Subcutaneous abdominal adipose tissue (tissue), 5 donors: ENCODE measurements around the gene NLRP5.

Source experiments
- H3K27ac ChIP-seq: one replicate; pipeline ENCODE4 v1.7.0; 2013; ENCODE audit warnings: low read depth, mild to moderate bottlenecking, inconsistent platforms, low read length, moderate library complexity
- H3K27me3 ChIP-seq, 5 donors: one replicate each; pipeline ENCODE4 v1.7.0; 2013; ENCODE audit warnings: low read length in 5 of 5, inconsistent platforms in 1 of 5; ENCODE audit not compliant: control insufficient read depth in 5 of 5, insufficient read depth in 4 of 5
- H3K36me3 ChIP-seq, 5 donors: one replicate each; pipeline ENCODE4 v1.7.0; 2013; ENCODE audit warnings: low read length in 5 of 5; ENCODE audit not compliant: control insufficient read depth in 5 of 5, insufficient read depth in 5 of 5
- H3K4me1 ChIP-seq, 5 donors: one replicate each; pipeline ENCODE4 v1.7.0; 2013; ENCODE audit warnings: low read length in 5 of 5, mild to moderate bottlenecking in 3 of 5, moderate library complexity in 1 of 5; ENCODE audit not compliant: control insufficient read depth in 5 of 5, insufficient read depth in 5 of 5
- H3K4me3 ChIP-seq, 5 donors: one replicate each; pipeline ENCODE4 v1.7.0; 2013; ENCODE audit warnings: low read length in 5 of 5, low read depth in 1 of 5
- H3K9ac ChIP-seq, 5 donors: one replicate each; pipeline ENCODE4 v1.7.0; 2013; ENCODE audit warnings: low read length in 5 of 5, mild to moderate bottlenecking in 4 of 5, moderate library complexity in 3 of 5
- H3K9me3 ChIP-seq, 5 donors: one replicate each; pipeline ENCODE4 v1.7.0; 2013; ENCODE audit warnings: low read length in 5 of 5; ENCODE audit not compliant: control insufficient read depth in 5 of 5
- donor health status: healthy.
- donor health status: healthy.
- donor health status: healthy.
- donor health status: healthy.
- donor health status: healthy.

NLRP5 gene

GRCh38 chr19:56066152-56067023, 79.8 kb downstream of the NLRP5 start:
- H3K27ac ChIP-seq, result no peak overlapping the region
- H3K9ac ChIP-seq, result peak overlapping the region in 1 of 5 donors; percentile 33
- peaks cover 0 to 6% (median 0%) of the 10 kb centered on the region in 5 donors for H3K9me3 ChIP-seq
- H3K4me3 ChIP-seq, result peak overlapping the region in 2 of 5 donors; percentile 47 to 54
- H3K27me3 ChIP-seq, result peaks cover 2 to 17% (median 8%) of the 10 kb centered on the region in 5 donors
- peaks cover 0 to 10% (median 7%) of the 10 kb centered on the region in 5 donors for H3K4me1 ChIP-seq
- no peaks in the 10 kb centered on the region for H3K36me3 ChIP-seq

- H3K27me3 ChIP-seq, result peaks cover 0 to 9% (median 6%) of the 10 kb centered on the region in 5 donors
- no peaks in the 10 kb centered on the region for H3K36me3 ChIP-seq
- peaks cover 0 to 10% (median 7%) of the 10 kb centered on the region in 5 donors for H3K4me1 ChIP-seq
- H3K9me3 ChIP-seq, result peaks cover 0 to 2% (median 0%) of the 10 kb centered on the region in 5 donors
- H3K27ac ChIP-seq, result no peak overlapping the region
- no peak overlapping the region for H3K4me3 ChIP-seq
- no peak overlapping the region for H3K9ac ChIP-seq
These were observed 83.1 kb downstream of the NLRP5 start for GRCh38 chr19:56069642-56070041.

- Histone ChIP-seq H3K27me3 (peaks cover 0 to 8% (median 0%) of the 10 kb centered on the region in 5 donors), H3K27ac (no peak overlapping the region), H3K36me3 (no peaks in the 10 kb centered on the region)
These were observed 84.6 kb downstream of the NLRP5 start for GRCh38 chr19:56071151-56071550.

GRCh38 chr19:56076498-56076897, 89.9 kb downstream of the NLRP5 start:
- no peak overlapping the region for H3K27ac ChIP-seq
- peaks cover 2 to 11% (median 9%) of the 10 kb centered on the region in 5 donors for H3K4me1 ChIP-seq
- H3K9me3 ChIP-seq, result no peaks in the 10 kb centered on the region
- H3K4me3 ChIP-seq, result no peak overlapping the region
- H3K9ac ChIP-seq, result no peak overlapping the region
- peaks cover 0 to 4% (median 0%) of the 10 kb centered on the region in 5 donors for H3K27me3 ChIP-seq
- no peaks in the 10 kb centered on the region for H3K36me3 ChIP-seq

More at GRCh38 chr19:56071151-56071550, 84.6 kb downstream of the NLRP5 start:
- Histone ChIP-seq H3K9me3 (no peaks in the 10 kb centered on the region), H3K9ac (no peak overlapping the region), H3K4me3 (no peak overlapping the region), H3K4me1 (peaks cover 0 to 8% (median 7%) of the 10 kb centered on the region in 5 donors)

GRCh38 chr19:56079609-56080008, 93.0 kb downstream of the NLRP5 start:
- H3K4me1 ChIP-seq, result peaks cover 2 to 12% (median 9%) of the 10 kb centered on the region in 5 donors
- no peaks in the 10 kb centered on the region for H3K9me3 ChIP-seq
- H3K36me3 ChIP-seq, result no peaks in the 10 kb centered on the region
- H3K9ac ChIP-seq, result no peak overlapping the region
- peaks cover 0 to 5% (median 0%) of the 10 kb centered on the region in 5 donors for H3K27me3 ChIP-seq
- H3K4me3 ChIP-seq, result no peak overlapping the region
- H3K27ac ChIP-seq, result no peak overlapping the region

- Histone ChIP-seq H3K9me3 (no peaks in the 10 kb centered on the region), H3K27me3 (peaks cover 0 to 5% (median 0%) of the 10 kb centered on the region in 5 donors), H3K4me3 (peak overlapping the region; percentile 63 to 70 (median 68)), H3K4me1 (peaks cover 2 to 12% (median 9%) of the 10 kb centered on the region in 5 donors), H3K27ac (no peak overlapping the region), H3K36me3 (peaks cover 0 to 8% (median 6%) of the 10 kb centered on the region in 5 donors), H3K9ac (peak overlapping the region in 3 of 5 donors; percentile 47 to 72 (median 53))
These were observed 94.3 kb downstream of the NLRP5 start for GRCh38 chr19:56080669-56081401.

DNA sequence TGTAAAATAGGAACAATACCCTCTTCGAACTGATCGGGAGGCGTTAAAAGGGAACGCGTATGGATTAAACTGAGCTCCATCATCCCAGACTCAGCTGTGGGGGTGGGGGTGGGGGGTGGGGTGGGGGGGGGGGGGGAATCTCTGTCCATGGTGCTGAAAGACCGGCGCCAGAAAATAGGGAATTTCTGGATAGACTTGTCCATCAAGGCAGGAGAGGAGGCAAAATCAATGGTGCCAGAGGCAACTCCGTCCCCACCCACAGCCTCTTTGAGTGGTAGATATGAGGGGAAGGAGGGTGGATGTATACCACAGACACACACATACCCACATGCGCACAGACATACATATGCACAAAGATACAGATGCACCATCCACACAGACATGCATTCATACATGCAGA, 97.1 kb downstream of the NLRP5 start:
- no peak overlapping the region for H3K4me3 ChIP-seq
- no peak overlapping the region for H3K27ac ChIP-seq
- peaks cover 2 to 12% (median 9%) of the 10 kb centered on the region in 5 donors for H3K4me1 ChIP-seq
- peaks cover 0 to 18% (median 9%) of the 10 kb centered on the region in 5 donors for H3K36me3 ChIP-seq
- no peaks in the 10 kb centered on the region for H3K9me3 ChIP-seq
- peaks cover 0 to 5% (median 0%) of the 10 kb centered on the region in 5 donors for H3K27me3 ChIP-seq
- no peak overlapping the region for H3K9ac ChIP-seq

DNA sequence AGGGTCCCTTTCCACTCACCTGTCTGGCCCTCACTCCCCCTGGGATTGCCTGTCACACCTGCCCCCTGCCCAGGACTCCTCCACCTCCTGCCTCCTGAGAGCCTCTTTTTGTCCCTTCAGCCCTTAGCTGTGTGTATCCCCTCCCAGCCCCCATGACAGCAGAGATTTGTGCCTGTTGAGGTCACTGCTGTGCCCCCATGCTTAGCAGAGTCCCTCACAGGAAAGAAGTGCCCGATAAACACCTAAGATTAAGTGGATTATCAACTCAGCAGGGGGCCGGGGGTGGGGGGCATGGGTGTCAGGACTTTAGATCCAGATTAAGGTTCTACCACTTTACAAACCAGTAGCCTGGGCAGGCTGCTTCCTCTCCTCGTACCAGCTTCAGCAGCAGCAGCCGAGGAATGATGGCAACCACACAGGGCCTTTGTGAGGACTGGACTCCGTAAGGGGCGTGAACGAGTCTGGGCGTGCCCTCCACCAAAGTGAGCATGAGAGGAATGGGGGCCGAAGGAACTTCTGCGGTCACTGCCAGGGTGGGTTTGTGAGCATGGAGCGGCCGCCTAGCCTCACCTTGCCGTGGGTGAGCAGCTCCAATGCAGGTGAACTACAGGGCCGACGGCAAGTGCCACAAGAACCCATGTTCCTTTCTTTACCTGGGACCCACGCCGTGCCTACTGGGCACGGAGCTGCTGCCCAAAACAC, 98.4 kb downstream of the NLRP5 start:
- H3K27me3 ChIP-seq, result peaks cover 0 to 5% (median 0%) of the 10 kb centered on the region in 5 donors
- no peak overlapping the region for H3K9ac ChIP-seq
- H3K4me1 ChIP-seq, result peaks cover 2 to 12% (median 9%) of the 10 kb centered on the region in 5 donors
- H3K36me3 ChIP-seq, result peaks cover 0 to 29% (median 16%) of the 10 kb centered on the region in 5 donors
- no peaks in the 10 kb centered on the region for H3K9me3 ChIP-seq
- no peak overlapping the region for H3K4me3 ChIP-seq
- no peak overlapping the region for H3K27ac ChIP-seq

GRCh38 chr19:56085571-56086275, 99.1 kb downstream of the NLRP5 start:
- Histone ChIP-seq H3K4me3 (no peak overlapping the region), H3K36me3 (peaks cover 0 to 33% (median 18%) of the 10 kb centered on the region in 5 donors), H3K27ac (no peak overlapping the region), H3K9ac (no peak overlapping the region), H3K4me1 (peaks cover 2 to 10% (median 7%) of the 10 kb centered on the region in 5 donors), H3K9me3 (no peaks in the 10 kb centered on the region), H3K27me3 (peaks cover 0 to 5% (median 0%) of the 10 kb centered on the region in 5 donors)
